Vagina (tissue), 2 donors: ENCODE results near the gene BUB1. TPM values are rescaled to one million over a fixed set of nuclear protein-coding genes. Genes with fewer than 3 reads are reported as not detected.

Experiments used
- DNase-seq, 2 donors: peaks; one replicate each; pipeline ENCODE4 v3.0.0-alpha.2; 2017; ENCODE audit errors: extremely low spot score in 2 of 2
- H3K27ac ChIP-seq: fragments of 200-600 bp; sonication (generic); one replicate; pipeline ENCODE4 v1.5.1; 2019
- H3K27me3 ChIP-seq: fragments of 200-600 bp; sonication (generic); one replicate; pipeline ENCODE4 v1.5.1; 2019
- H3K36me3 ChIP-seq, 2 donors: fragments of 200-600 bp; sonication (generic); one replicate each; pipeline ENCODE4 v1.5.1; 2017 to 2019
- H3K4me1 ChIP-seq: fragments of 200-600 bp; sonication (generic); one replicate; pipeline ENCODE4 v1.5.1; 2019
- H3K4me3 ChIP-seq, 2 donors: fragments of 200-600 bp; sonication (generic); 1 replicate in 1 of 2; 2 replicates in 1 of 2; pipeline ENCODE4 v1.5.1; 2016 to 2019
- H3K9me3 ChIP-seq: fragments of 200-600 bp; sonication (generic); one replicate; pipeline ENCODE4 v1.5.1; 2019
- CTCF ChIP-seq, 3 experiments: fragments of 450-650 bp in 2 of 3; fragments of 200-600 bp in 1 of 3; sonication (generic) in 1 of 3; IDR thresholded peaks; one replicate each; pipeline ENCODE4 v1.5.1; 2017 to 2019; ENCODE audit warnings: antibody characterized with exemption in 3 of 3, mild to moderate bottlenecking in 2 of 3, moderate library complexity in 2 of 3
- POLR2A ChIP-seq, 2 donors: fragments of 450-650 bp; IDR thresholded peaks; one replicate each; pipeline ENCODE4 v1.6.1; 2017; ENCODE audit warnings: antibody characterized with exemption in 2 of 2, mild to moderate bottlenecking in 2 of 2, moderate library complexity in 2 of 2
- POLR2AphosphoS5 ChIP-seq, 2 donors: sonication (generic); formaldehyde crosslinking; IDR thresholded peaks; one replicate each; pipeline ENCODE4 v1.9.0; 2017; ENCODE audit warnings: antibody characterized with exemption in 2 of 2, mild to moderate bottlenecking in 2 of 2, low read depth in 1 of 2; ENCODE audit not compliant: insufficient read depth in 1 of 2
- intact Hi-C: fragments of 100-400 bp; cut with DNase I; formaldehyde crosslinking; loops from one replicate; pipeline ENCODE4 v1.15.1; 2023
- total RNA-seq: library from RNA; depleted of rRNA; stranded (reverse); fragments of >200 nt; gene quantifications from one replicate; pipeline ENCODE4 v1.2.3, GENCODE V29; 2016

The BUB1 gene
- total RNA-seq, result 5.4 TPM

- H3K27me3 ChIP-seq, result no peaks in the 10 kb centered on the region
- H3K36me3 ChIP-seq, result no peaks in the 10 kb centered on the region
- TF ChIP-seq POLR2A (IDR thresholded peaks at IDR 0.05), result peak in 1 of 2 donors; percentile 81
- peak; percentile 91 to 94 for TF ChIP-seq POLR2AphosphoS5 (IDR thresholded peaks at IDR 0.05; ENCODE audit: insufficient read depth in 1 of 2, low read depth in 1 of 2)
- TF ChIP-seq CTCF (IDR thresholded peaks at IDR 0.05), result no peak
- DNase-seq, result peak in 1 of 2 donors; percentile 98
- H3K4me3 ChIP-seq, result peak within 1 kb of the TSS; percentile 59 to 68
- no peaks in the 10 kb centered on the region for H3K4me1 ChIP-seq
- H3K27ac ChIP-seq, result peak within 1 kb of the TSS; percentile 92
- no peaks in the 10 kb centered on the region for H3K9me3 ChIP-seq
- intact Hi-C loops, result no loop called here
Measured at GRCh38 chr2:110677530-110678456, at the start of gene BUB1. Gene BUB1 (minus strand): TSS chr2:110678063. CDS start chr2:110677995, 68 bp downstream.

GRCh38 chr2:110726285-110726684 lies 48.4 kb upstream of the BUB1 start:
- H3K9me3 ChIP-seq, result no peaks in the 10 kb centered on the region

GRCh38 chr2:110725859-110726258 lies 48.0 kb upstream of the BUB1 start:
- TF ChIP-seq POLR2A (IDR thresholded peaks at IDR 0.05) (no peak), POLR2AphosphoS5 (IDR thresholded peaks at IDR 0.05; ENCODE audit: insufficient read depth in 1 of 2, low read depth in 1 of 2) (no peak), CTCF (IDR thresholded peaks at IDR 0.05) (no peak)
- H3K27me3 ChIP-seq, result no peaks in the 10 kb centered on the region
- H3K36me3 ChIP-seq, result no peaks in the 10 kb centered on the region
- H3K4me1 ChIP-seq, result no peaks in the 10 kb centered on the region
- intact Hi-C loops, result no loop called here
- H3K9me3 ChIP-seq, result no peaks in the 10 kb centered on the region
- H3K27ac ChIP-seq, result no peak overlapping the region
- DNase-seq, result no peak
- no peak overlapping the region for H3K4me3 ChIP-seq

More at GRCh38 chr2:110726285-110726684, 48.4 kb upstream of the BUB1 start:
- no peaks in the 10 kb centered on the region for H3K4me1 ChIP-seq
- H3K27me3 ChIP-seq, result no peaks in the 10 kb centered on the region
- DNase-seq, result no peak
- H3K4me3 ChIP-seq, result no peak overlapping the region
- TF ChIP-seq POLR2AphosphoS5 (IDR thresholded peaks at IDR 0.05; ENCODE audit: insufficient read depth in 1 of 2, low read depth in 1 of 2), result no peak
- H3K36me3 ChIP-seq, result no peaks in the 10 kb centered on the region
- no peak overlapping the region for H3K27ac ChIP-seq
- intact Hi-C loops, result no loop called here

- no peaks in the 10 kb centered on the region for H3K9me3 ChIP-seq
- H3K27ac ChIP-seq, result no peak overlapping the region
- H3K27me3 ChIP-seq, result no peaks in the 10 kb centered on the region
- DNase-seq, result no peak
- H3K4me1 ChIP-seq, result no peaks in the 10 kb centered on the region
- no peaks in the 10 kb centered on the region for H3K36me3 ChIP-seq
- intact Hi-C loops, result no loop called here
- H3K4me3 ChIP-seq, result no peak overlapping the region
- no peak for TF ChIP-seq CTCF (IDR thresholded peaks at IDR 0.05)
- TF ChIP-seq POLR2A (IDR thresholded peaks at IDR 0.05), result no peak
- TF ChIP-seq POLR2AphosphoS5 (IDR thresholded peaks at IDR 0.05; ENCODE audit: insufficient read depth in 1 of 2, low read depth in 1 of 2), result no peak
Measured at GRCh38 chr2:110725370-110725769, 47.5 kb upstream of the BUB1 start.

- DNase-seq, result no peak
- Histone ChIP-seq H3K36me3 (no peaks in the 10 kb centered on the region), H3K27ac (no peak overlapping the region), H3K27me3 (no peaks in the 10 kb centered on the region), H3K4me1 (no peaks in the 10 kb centered on the region), H3K9me3 (no peaks in the 10 kb centered on the region), H3K4me3 (no peak overlapping the region)
- TF ChIP-seq POLR2AphosphoS5 (IDR thresholded peaks at IDR 0.05; ENCODE audit: insufficient read depth in 1 of 2, low read depth in 1 of 2), result no peak
- no peak for TF ChIP-seq POLR2A (IDR thresholded peaks at IDR 0.05)
- no peak for TF ChIP-seq CTCF (IDR thresholded peaks at IDR 0.05)
- intact Hi-C loops, result no loop called here
Measured at GRCh38 chr2:110724820-110725219, 47.0 kb upstream of the BUB1 start.
